Nephron (organoid): ENCODE data around the gene CRYBB1.
A peak's percentile ranks its signal among the peaks of the same experiment; 100 is the strongest.

ENCODE experiments used
- H3K27ac Mint-ChIP-seq, 3 experiments: 2 replicates each; pipeline ENCODE4 v1.8.0; 2020; ENCODE audit warnings: mixed read lengths in 3 of 3, mild to moderate bottlenecking in 2 of 3, moderate library complexity in 1 of 3
- H3K27me3 Mint-ChIP-seq: 2 replicates; pipeline ENCODE4 v1.8.0; 2021; ENCODE audit warnings: low read depth, mild to moderate bottlenecking, moderate library complexity, mixed read lengths
- H3K36me3 Mint-ChIP-seq: 2 replicates; pipeline ENCODE4 v1.8.0; 2020; ENCODE audit warnings: low read depth, mixed read lengths
- H3K4me1 Mint-ChIP-seq: 2 replicates; pipeline ENCODE4 v1.8.0; 2020; ENCODE audit warnings: mixed read lengths
- H3K4me3 Mint-ChIP-seq, 3 experiments: 2 replicates each; pipeline ENCODE4 v1.8.0; 2020; ENCODE audit warnings: mild to moderate bottlenecking in 3 of 3, mixed read lengths in 3 of 3, moderate library complexity in 2 of 3
- H3K9me3 Mint-ChIP-seq: 2 replicates; pipeline ENCODE4 v1.8.0; 2020; ENCODE audit warnings: mixed read lengths
- CTCF ChIP-seq, 3 experiments: fragments of 200-600 bp; sonication (generic); IDR thresholded peaks; one replicate each; pipeline ENCODE4 v1.5.0; 2021; ENCODE audit warnings: antibody characterized with exemption in 3 of 3; ENCODE audit not compliant: unreplicated experiment in 3 of 3

Gene CRYBB1

GRCh38 chr22:26643418-26644100, 25.7 kb upstream of the CRYBB1 start:
- no peak for TF ChIP-seq CTCF (IDR thresholded peaks at IDR 0.05; ENCODE audit: unreplicated experiment in 3 of 3)
- Mint-ChIP-seq H3K36me3 (no peaks in the 10 kb centered on the region), H3K4me1 (peaks cover 39% of the 10 kb centered on the region), H3K9me3 (no peaks in the 10 kb centered on the region), H3K27ac (no peak overlapping the region), H3K27me3 (peaks cover 24% of the 10 kb centered on the region), H3K4me3 (no peak overlapping the region)

GRCh38 chr22:26642465-26643417, 24.9 kb upstream of the CRYBB1 start:
- TF ChIP-seq CTCF (IDR thresholded peaks at IDR 0.05; ENCODE audit: unreplicated experiment in 3 of 3): no peak

GRCh38 chr22:26636296-26636695, 18.5 kb upstream of the CRYBB1 start:
- H3K27ac Mint-ChIP-seq: no peak overlapping the region
- H3K4me1 Mint-ChIP-seq: no peaks in the 10 kb centered on the region
- H3K4me3 Mint-ChIP-seq: no peak overlapping the region
- no peak for TF ChIP-seq CTCF (IDR thresholded peaks at IDR 0.05; ENCODE audit: unreplicated experiment in 3 of 3)
- H3K36me3 Mint-ChIP-seq: no peaks in the 10 kb centered on the region
- peaks cover 7% of the 10 kb centered on the region for H3K27me3 Mint-ChIP-seq
- peaks cover 5% of the 10 kb centered on the region for H3K9me3 Mint-ChIP-seq

More at GRCh38 chr22:26642465-26643417, 24.9 kb upstream of the CRYBB1 start:
- Mint-ChIP-seq H3K27me3 (peaks cover 21% of the 10 kb centered on the region), H3K27ac (peak overlapping the region in 2 of 3 experiments; percentile 42 to 55), H3K36me3 (no peaks in the 10 kb centered on the region), H3K9me3 (no peaks in the 10 kb centered on the region), H3K4me3 (peak overlapping the region in 1 of 3 experiments; percentile 9), H3K4me1 (peaks cover 30% of the 10 kb centered on the region)

- Mint-ChIP-seq H3K4me1 (no peaks in the 10 kb centered on the region), H3K36me3 (no peaks in the 10 kb centered on the region), H3K27me3 (peaks cover 7% of the 10 kb centered on the region), H3K27ac (no peak overlapping the region), H3K4me3 (no peak overlapping the region), H3K9me3 (peaks cover 5% of the 10 kb centered on the region)
- no peak for TF ChIP-seq CTCF (IDR thresholded peaks at IDR 0.05; ENCODE audit: unreplicated experiment in 3 of 3)
These were observed 17.3 kb upstream of the CRYBB1 start for GRCh38 chr22:26635117-26635516.

- Mint-ChIP-seq H3K27me3 (peaks cover 7% of the 10 kb centered on the region), H3K36me3 (no peaks in the 10 kb centered on the region), H3K27ac (no peak overlapping the region), H3K4me3 (no peak overlapping the region), H3K4me1 (no peaks in the 10 kb centered on the region), H3K9me3 (peaks cover 5% of the 10 kb centered on the region)
- no peak for TF ChIP-seq CTCF (IDR thresholded peaks at IDR 0.05; ENCODE audit: unreplicated experiment in 3 of 3)
These were observed 16.4 kb upstream of the CRYBB1 start for GRCh38 chr22:26634189-26634588.
